ENCODE measurements around the gene STARD8.

DNA sequence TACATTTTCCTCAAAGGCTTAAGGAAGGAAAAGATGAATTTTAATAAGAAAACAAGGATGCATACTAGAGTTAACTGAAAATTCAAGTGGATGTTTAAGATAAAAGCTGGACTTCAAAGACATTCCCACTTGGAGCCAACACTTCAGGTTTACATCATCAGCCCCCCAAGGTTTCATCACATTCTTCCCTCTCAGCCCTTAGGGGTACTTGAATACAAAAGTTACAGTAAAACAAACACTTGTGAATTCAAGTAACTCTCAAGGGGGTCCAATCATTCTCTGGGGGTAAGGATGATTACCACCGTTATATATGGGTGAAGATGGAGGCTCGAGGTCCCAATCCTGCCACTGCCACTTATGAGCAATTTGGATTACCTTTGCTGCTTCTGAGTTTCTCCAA is 36.1 kb downstream of the STARD8 start:
- no peak for TF ChIP-seq POLR2A (IDR thresholded peaks at IDR 0.05; ENCODE audit: extremely low read depth, insufficient read length)
- no peak for TF ChIP-seq MAX (IDR thresholded peaks at IDR 0.05; ENCODE audit: low read depth, low read length)
- no peak for TF ChIP-seq CTCF (IDR thresholded peaks at IDR 0.05; ENCODE audit: low read depth, low read length)
- no peak for TF ChIP-seq MYC (IDR thresholded peaks at IDR 0.05; ENCODE audit: low read depth, low read length)
